GM21723 (cell line): ENCODE data around the gene LARGE1.

Experiments used
- ATAC-seq: cut with Tn5 transposase; IDR thresholded peaks from one replicate; pipeline ENCODE4 v1.9.1; 2021; ENCODE audit warnings: mild to moderate bottlenecking, moderate library complexity; ENCODE audit not compliant: unreplicated experiment

LARGE1 gene

DNA sequence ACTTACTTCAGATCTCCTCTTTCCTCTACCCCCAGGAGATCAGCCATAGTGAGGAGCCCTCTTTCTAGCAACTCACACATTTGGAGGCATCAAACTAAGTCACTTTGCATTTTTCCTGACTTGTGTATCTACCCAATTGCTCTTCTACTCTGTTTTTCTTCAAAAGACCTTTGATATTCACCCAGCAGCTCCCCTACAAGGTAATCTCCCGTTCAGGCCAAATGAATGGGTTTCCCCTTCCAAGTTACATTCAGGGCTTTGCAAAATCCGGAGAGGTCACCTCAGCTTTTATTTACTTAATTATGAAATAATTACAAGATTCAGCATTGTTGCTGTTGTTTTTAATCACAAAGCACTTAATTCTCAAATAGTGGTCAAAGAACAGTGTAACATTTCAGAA, 6.1 kb downstream of the LARGE1 start:
- ATAC-seq = no peak

DNA sequence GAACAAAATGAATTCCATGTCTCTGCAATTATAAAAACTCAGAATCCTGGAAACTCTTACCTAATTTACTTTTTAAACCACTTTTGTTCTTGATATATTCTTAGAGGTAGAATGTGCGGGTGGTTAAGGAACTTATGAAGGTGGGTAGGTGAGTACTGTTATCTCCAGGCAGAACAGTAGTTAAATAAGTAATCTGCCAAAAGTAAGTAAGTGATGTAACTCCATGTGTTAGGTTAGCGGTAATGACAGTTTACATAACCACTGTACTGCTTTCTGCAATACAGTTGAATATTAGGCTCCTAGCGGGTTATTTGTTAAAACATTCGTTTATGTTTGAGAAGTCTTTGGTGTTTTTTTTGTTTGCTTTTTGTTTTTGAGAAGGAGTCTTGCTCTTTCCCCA, 7.1 kb downstream of the LARGE1 start:
- no peak for ATAC-seq

DNA sequence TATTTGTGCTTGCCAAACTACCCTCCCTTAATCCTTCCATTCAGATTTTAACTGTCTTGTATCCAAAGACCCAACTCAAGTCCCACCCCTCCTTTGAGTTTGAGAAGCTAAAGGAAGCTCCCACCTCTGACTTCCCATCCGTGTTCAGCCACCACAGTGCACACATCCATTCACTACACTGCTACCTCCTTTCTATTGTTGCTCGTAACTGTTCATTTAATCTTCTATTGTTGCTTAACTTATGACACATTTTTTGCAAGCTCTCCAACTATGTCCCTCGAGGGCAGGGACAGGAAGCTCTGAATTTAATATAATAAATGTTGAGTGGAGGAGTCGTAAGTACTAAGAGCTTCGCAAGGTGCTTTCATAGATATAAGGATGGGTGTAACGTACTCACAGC, 10.4 kb downstream of the LARGE1 start:
- ATAC-seq = no peak

DNA sequence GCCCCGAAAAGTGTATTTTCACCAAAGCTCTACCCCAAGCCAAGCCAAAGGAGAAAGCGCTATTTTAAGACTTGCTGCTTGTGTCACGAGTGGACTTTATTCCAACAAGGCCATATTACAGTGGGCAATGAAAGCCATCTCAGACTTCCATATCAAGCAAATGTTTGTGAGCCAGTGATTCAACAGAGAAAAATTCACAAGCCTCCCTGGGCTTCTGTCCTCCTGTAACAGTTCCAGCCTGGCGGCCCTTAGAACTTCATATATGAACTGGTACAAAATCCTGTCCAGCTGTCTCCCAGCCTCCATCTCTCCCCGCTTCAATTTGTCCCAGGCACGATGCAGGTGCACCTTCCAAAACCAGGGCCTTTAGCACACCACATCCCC, 11.2 kb downstream of the LARGE1 start:
- no peak for ATAC-seq

DNA sequence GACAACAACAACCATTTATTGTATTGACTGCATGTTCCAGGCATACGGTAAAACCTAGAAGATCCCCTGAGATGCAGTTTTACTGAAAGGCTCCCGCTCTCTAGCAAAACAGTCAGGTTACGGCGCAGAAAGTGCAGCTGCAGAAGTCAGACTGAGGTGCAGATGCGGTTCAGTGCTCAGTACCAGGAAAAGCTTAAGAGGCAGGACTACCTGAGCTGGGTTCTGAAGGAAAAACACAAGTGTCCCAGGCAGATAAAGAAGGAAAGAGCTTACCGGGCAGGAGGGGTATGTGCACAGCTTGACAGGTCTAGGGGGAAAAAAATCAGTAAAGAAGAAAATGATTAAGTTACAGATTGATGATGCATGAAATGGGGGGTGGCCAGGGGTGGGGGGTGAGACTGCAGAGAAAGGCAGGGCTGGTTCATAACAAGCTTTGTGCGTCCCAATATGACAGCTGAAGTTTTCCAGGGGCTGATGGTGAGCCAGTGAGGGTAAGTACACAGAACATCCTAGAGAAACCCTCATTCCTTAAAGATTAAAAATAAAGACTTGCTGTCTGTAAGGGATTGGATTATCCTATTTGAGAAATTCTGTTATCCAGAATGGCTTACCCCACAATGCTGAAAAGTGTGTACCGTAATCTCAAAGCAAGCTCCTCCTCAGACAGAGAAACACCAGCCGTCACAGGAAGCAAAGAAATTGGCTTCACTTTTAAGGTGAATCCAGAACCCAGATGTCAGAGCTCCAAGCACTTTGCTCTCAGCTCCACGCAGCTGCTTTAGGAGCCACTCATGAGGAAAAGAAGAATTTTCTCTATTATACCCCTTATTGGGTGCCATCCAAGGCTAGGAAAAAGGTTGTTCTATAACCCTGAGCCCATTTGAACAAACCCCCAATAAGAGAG, 11.9 kb downstream of the LARGE1 start:
- no peak for ATAC-seq

DNA sequence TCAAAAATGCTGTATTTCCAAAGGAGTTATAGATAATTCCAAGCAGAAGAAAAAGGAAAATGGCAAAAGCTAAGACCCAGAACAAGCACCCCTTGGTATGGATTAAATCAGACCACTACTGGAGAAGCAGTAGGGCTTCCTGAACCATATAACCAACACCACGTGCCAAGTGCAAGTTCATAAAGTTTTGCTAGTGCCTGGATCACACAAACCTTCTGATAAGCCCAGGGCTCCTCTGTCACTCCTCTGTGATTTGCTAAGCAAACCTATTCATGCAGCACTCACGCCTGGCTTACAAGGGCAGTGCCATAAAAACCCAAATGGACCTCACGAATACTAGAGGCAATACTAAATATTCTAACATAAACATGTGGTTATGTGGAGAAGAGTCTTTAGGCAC, 13.3 kb downstream of the LARGE1 start:
- no peak for ATAC-seq

DNA sequence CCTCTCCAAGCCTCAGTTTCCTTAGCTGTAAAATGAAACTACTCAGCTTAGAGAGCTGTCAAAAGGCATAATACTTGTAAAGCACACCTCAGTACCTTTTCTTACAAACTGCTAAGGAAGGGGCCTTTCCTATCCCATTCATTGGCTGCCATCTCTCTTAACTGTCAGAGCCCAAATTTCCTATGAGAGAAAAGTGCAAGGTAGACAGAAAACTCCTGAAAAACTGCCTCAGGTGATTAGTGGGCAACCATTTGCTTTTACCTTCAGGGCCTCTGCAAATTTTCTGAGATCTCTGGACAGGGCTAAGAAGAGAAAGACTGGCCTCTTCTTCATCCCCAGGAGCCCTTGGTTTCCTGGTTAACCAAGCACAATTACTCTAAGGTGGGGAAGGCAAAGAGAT, 13.8 kb downstream of the LARGE1 start:
- no peak for ATAC-seq

DNA sequence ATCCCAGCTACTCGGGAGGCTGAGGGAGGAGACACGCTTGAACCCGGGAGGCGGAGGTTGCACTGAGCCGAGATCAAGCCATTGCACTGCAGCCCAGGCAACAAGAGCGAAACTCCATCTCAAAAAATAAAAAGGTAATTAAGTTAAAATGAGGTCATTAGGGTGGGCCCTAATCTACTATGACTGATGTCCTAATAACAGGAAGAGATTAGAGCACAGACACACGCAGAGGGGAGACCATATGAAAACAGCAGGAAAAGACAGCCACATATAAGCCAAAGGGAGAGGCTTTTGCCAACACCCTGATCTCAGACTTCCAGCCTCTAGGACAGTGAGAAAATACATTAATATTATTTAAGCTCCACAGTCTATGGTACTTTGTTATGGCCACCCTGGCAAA, 17.3 kb downstream of the LARGE1 start:
- no peak for ATAC-seq

DNA sequence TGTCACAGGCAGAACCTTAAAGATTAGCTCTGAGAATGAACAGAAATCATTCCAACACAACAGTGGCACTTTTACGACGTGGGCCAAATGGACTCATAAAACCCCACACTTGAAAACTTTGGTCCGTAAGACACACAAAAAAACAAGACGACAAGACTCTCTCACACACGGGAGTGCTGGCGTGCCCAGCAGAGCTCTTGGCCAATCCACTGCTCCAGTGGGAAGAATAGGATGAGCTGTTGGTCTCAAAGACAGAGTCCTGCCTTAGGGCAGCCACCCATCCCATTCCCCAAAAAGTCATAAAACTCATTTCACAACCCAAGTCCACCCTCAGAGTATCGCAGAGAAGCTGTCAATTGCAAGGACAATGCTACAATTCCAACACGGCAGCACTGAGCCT, 18.2 kb downstream of the LARGE1 start:
- ATAC-seq = no peak

DNA sequence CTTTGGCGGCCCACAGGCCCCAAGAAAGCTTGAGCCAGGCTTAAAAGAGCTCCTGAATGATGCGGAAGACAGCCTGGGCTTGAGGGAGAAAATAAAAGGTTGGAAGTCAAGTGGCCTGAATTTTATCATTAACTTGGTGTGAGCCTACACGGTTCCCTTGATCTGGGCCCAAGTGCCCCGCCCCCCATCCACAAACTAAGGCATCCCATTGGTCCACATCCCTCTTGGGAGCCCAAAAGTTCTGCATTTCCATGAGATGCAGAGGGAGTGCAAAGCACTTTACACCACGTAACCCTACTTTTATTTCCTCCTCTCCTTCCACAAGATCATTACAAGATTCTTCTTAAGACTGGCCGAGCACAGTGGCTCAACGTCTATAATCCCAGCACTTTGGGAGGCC, 22.2 kb downstream of the LARGE1 start:
- no peak for ATAC-seq

DNA sequence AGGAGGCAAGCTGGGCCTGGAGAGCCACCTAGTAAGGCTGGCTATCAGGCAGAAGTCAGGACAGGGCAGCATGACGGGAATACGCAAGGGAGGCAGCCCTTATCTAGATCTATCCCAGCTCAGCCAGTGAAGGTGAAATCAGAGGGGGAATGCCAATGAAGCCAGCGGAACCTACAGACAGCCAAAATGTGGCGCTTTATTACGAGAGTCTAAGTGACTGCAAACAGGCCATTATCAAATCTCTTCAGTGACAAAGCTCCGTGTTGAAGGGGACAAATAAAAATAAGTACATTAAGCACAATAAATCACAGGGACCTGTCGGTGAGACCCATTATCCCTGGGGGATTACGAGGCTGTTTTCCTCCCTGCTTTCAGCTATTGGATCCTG, 22.8 kb downstream of the LARGE1 start:
- no peak for ATAC-seq

DNA sequence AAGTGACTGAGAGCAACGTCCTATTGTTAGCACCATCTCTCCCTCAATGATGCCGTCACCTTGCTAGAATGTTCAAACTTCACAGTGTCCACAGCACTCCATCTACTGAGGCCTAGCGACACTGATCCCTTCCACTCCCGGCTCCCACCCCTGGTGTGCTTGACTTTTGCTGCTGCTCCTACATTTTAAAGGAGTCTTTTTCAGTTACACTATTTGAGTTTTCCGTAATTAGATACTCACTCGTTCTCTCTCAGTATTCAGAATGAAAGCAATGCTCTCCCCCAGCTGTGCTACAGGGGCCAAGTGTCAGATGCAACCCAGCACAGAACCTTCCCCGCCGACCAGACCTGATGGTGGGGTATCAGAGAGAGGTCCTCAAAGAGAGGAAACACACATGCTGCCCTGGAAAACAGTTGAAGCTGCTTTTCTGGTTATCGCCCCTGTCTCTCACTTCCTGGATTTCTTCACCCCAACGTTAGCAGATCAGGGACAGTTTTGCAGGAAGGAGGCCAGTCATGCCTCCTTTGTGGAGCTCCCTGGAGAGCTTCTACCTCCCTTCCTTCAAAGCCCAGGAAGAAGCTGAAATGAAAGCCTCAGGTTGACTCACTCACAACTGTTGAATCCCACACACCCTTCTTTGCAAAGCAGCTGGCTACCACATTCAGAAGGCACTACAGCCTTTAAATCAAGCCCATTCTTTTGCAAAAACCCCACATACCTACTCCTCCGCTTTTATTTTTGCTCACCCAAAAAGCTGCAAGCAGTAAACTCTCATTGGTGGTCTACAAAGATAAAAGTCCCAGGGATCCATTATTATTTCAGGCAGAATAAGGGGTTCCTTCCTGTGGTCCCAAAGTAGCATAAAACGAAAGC, 23.5 kb downstream of the LARGE1 start:
- ATAC-seq = peak; percentile 50

DNA sequence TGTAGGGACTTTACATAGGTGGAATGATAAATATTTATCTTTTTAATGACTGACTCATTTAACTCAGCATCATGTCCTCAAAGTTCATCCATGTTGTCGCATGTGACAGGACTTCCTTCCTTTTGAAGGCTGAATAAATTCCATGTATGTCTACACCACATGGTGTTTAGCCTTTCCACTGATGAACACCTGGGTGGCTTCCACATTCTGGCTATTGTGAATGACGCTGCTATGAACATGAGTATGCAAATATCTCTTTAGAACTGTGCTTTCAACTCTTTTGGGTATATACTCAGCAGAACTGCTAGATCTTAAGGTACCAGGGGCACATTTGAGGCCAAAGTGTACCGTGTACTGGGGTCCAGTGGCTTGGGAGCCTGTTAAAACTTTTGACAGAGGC, 24.1 kb downstream of the LARGE1 start:
- ATAC-seq = peak; percentile 55

DNA sequence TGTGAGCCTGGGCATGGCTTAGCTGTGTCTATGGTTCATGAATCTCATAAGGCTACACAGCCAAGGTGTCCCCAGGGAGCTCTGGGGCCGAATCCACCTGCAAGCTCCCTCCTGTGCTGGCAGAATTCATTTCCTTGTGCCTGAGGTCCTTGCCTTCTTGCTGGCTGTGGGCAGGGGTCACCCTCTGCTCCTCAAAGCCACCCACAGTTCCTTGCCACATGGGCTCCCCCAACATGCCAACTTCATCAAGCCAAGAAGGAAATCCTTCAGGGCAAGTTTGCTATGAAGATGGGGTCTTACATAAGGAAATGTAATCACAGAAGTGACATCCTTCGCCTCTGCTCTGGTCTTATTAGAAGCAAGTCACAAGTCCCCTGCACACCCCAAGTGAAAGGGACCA, 24.8 kb downstream of the LARGE1 start:
- ATAC-seq = no peak

DNA sequence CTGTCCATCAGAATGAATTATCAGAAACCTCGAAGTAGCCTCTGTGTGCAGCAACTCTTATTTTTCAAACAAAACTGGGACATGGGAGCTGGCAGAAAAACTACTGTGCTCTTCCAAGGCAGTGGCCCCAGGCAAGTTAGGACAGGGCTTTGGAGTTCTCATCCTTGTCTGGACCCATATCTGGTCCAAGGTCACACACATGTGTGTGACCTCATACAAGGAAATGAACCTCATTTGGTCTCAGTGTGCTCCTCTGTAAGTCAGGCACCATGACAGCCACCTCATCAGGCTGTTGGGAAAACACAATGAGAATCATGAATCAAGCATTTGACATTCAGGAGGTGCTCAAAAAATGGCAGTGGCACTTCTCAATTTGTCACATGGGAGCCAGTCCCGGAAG, 25.8 kb downstream of the LARGE1 start:
- no peak for ATAC-seq

DNA sequence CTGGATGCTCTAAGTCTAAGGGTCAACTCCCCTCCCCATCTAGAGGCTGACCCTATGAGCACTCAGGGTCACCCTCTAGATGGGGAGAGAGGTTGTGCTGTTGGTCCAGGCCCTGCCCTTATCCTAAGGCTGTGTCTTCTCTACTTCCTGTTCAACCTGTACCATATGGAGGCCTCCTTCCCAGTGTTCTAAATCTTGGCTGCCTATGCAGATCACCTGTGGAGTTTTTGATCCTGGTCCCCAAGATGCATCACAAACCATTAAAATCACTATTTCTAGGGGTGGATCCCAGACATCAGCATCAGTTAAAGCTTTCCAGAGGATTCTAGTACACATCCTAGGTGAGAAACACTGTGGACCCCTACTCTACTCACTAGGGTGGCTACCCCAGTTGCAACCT, 26.2 kb downstream of the LARGE1 start:
- ATAC-seq = no peak

DNA sequence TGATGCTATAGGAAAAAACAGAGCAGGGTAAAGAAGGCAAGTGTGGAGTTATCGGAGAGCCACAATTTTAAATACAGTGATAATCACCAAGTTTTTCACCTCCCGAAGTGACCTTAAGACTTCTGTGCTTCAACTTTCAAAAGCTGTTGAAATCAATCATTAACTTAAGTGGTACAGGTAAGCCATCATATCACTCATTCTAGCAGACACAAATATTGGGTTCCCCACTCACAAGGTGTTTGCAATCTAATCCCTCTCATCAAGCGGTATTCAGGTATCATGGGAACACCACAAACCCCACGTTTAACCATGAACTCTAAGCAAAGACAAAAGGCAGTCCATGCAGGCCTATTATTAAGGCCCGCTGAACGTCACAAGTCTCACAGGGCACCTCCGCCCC, 26.8 kb downstream of the LARGE1 start:
- ATAC-seq = no peak

DNA sequence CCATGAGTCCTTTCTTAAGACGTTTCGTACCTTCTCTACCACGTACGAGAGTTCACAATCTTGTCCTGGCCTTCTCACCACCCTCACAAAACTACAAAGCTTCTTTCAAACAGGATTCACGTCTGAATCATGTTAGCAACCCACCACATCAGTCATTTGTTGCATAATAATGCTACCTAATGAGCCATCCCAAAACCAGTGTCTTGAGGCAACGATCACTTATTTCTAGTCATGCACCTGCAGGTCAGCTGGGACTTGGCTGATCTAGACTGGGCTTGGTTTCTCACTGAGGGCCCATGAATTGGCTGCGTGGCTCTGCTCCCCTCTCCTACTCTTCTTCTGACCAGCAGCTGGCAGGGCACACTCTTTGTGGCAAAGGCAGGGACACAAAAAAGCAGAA, 28.3 kb downstream of the LARGE1 start:
- no peak for ATAC-seq

DNA sequence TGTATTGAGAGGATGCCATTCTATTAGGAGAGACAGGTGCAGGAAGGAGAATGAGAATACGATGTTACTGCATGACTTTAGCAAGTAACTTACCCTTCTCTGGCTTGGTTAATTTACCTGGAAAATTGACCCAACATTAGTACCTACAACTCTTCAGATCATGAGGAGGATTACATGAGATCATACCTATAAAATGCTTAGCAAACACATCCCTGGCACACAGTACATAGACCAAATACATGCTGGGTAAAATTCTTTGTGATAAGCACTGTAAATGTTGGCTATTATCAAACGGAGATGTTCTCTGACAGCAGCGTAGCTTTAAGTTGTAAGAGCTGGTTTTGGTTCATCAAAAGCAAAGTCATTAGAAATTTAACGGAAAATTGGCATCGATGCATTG, 28.8 kb downstream of the LARGE1 start:
- no peak for ATAC-seq

DNA sequence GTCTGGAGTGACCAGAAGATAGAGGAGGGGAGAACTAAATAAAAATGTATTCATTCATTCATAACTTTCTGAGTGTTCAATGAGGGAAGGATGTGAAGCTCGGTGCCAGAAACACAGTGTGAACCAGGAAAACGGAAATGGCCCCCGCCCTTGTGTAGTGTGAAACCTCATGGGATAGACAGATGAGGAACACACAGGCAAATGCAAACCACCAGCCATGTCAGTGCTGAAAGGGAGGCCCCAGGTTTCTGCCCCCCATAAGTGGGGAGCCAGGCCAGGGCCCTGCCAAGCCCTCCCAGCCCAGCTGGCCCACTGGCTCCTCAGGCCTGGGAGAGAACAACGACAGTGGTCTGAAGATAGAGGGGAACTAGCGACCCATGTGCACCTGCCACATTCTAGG, 30.5 kb downstream of the LARGE1 start:
- no peak for ATAC-seq

DNA sequence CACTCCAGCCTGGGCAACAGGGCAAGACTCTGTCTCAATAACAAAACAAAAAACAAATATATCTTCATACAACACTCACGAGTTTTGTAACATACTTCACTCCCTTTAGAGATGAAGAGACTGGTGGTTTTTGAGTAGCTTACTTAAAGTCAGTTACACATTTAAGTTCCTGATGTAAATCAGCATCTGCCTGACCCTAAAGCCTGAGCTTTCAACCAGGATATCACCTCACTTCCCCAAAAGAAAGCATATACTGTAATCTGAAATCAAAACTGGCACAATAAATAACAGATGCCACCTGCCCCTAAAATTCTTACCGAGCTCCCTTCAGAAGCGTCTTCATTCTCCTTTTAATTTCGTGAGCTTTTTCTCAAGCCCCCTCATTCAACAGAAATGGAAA, 31.5 kb downstream of the LARGE1 start:
- ATAC-seq = no peak

DNA sequence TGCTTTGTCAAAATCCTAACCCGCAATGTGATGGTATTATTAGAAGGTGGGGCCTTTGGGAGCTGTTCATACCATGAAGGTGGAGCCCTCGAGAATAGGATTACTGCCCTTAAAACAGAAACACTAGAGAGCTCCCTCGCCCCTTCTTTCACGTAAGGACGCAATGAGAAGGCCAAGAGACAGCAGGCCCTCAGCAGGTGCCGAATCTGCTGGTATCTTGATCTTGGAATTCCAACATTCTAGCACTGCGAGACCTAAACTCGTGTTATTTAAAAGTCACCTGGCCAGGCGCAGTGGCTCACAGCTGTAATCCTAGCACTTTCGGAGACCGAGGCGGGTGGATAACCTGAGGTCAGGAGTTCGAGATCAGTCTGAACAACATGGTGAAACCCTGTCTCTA, 33.1 kb downstream of the LARGE1 start:
- ATAC-seq = no peak
